Panc1 (cell line): ENCODE data around the gene ACSL6. TPM values are rescaled to one million over a fixed set of nuclear protein-coding genes. Genes with fewer than 3 reads are reported as not detected.

ENCODE experiments used
- ATAC-seq: fragments of 200-7000 bp; cut with Tn5 transposase; 2 replicates; pipeline ENCODE4 v1.9.1; 2020; ENCODE audit warnings: mild to moderate bottlenecking, moderate library complexity
- BruUV-seq: library from RNA; stranded (reverse); fragments of 400-500 nt; replicated peaks from 2 replicates; lab custom pipeline; 2021; lab: Mats Ljungman, UMichigan
- CTCF ChIA-PET: fragments of 300-600 bp; sonication (Branson Sonifier 250); formaldehyde crosslinking; loops from one replicate; lab custom pipeline; 2022; ENCODE audit warnings: antibody characterized with exemption; lab: Charles Lee
- POLR2A ChIA-PET: fragments of 300-600 bp; sonication (Branson Sonifier 250); formaldehyde crosslinking; loops from one replicate; lab custom pipeline; 2022; ENCODE audit warnings: antibody characterized with exemption; lab: Charles Lee
- DNase-seq: peaks from one replicate; pipeline ENCODE4 v3.0.0-alpha.2; 2010; ENCODE audit warnings: low read depth, low spot score
- H3K27ac ChIP-seq: 2 replicates; pipeline ENCODE4 v1.5.1; 2011; ENCODE audit warnings: mild to moderate bottlenecking, low read length, inconsistent platforms
- H3K27me3 ChIP-seq: fragments of 200-500 bp; sonication (Bioruptor generic); 2 replicates; pipeline ENCODE4 v1.6.0; 2014; ENCODE audit warnings: low read length, inconsistent platforms; ENCODE audit not compliant: control insufficient read depth, insufficient read depth
- H3K36me3 ChIP-seq: fragments of 200-500 bp; sonication (Bioruptor generic); 2 replicates; pipeline ENCODE4 v1.5.1; 2014; ENCODE audit warnings: inconsistent platforms, mild to moderate bottlenecking, low read length, moderate library complexity; ENCODE audit not compliant: control insufficient read depth, insufficient read depth
- H3K4me1 ChIP-seq: 2 replicates; pipeline ENCODE4 v1.5.1; 2011; ENCODE audit warnings: inconsistent platforms, mild to moderate bottlenecking, low read length, moderate library complexity; ENCODE audit not compliant: control insufficient read depth, insufficient read depth
- H3K4me3 ChIP-seq, 2 experiments: 2 replicates each; pipeline ENCODE4 v1.5.1; 2011 to 2012; ENCODE audit warnings: low read depth in 2 of 2, low read length in 2 of 2, mild to moderate bottlenecking in 2 of 2, inconsistent platforms in 1 of 2, moderate library complexity in 1 of 2
- H3K9me3 ChIP-seq: fragments of 200-500 bp; sonication (Bioruptor generic); 2 replicates; pipeline ENCODE4 v1.5.1; 2014; ENCODE audit warnings: low read depth, mild to moderate bottlenecking, inconsistent platforms, low read length, moderate library complexity; ENCODE audit not compliant: control insufficient read depth, insufficient read depth
- POLR2AphosphoS5 ChIP-seq: IDR thresholded peaks from 2 replicates; pipeline ENCODE4 v1.6.1; 2012; ENCODE audit warnings: mild to moderate bottlenecking, low read depth, low read length, moderate library complexity
- SIN3A ChIP-seq: IDR thresholded peaks from 2 replicates; pipeline ENCODE4 v1.6.1; 2012; ENCODE audit warnings: low read depth, mild to moderate bottlenecking, low read length, moderate library complexity, borderline replicate concordance; ENCODE audit not compliant: insufficient read depth
- TCF7L2 ChIP-seq: IDR thresholded peaks from 2 replicates; pipeline ENCODE4 v1.6.1; 2011; ENCODE audit warnings: mild to moderate bottlenecking, low read depth, low read length, inconsistent platforms
- in situ Hi-C: cut with HindIII; loops from 2 replicates; pipeline ENCODE4 v1.10.0; 2016; ENCODE audit warnings: low sequenced_read_pairs, low pct_unique_long_range_greater_than_20kb
- intact Hi-C: fragments of 100-400 bp; cut with micrococcal nuclease; formaldehyde crosslinking; loops from one replicate; pipeline ENCODE4 v1.10.0; 2022; ENCODE audit not compliant: unreplicated experiment
- total RNA-seq: library from RNA; stranded (reverse); gene quantifications from one replicate; pipeline ENCODE4 v1.2.1, GENCODE V29; 2021; ENCODE audit not compliant: unreplicated experiment
- TF ChIP-seq, protein P1 (sequence below): fragments of 450-650 bp; IDR thresholded peaks from 2 replicates; pipeline ENCODE4 v1.5.1; 2017; ENCODE audit warnings: mild to moderate bottlenecking
- TF ChIP-seq, protein P2 (sequence below), 2 experiments: IDR thresholded peaks; 2 replicates each; pipeline ENCODE4 v1.6.1; 2011 to 2012; ENCODE audit warnings: low read depth in 2 of 2, control low read depth in 1 of 2, low read length in 1 of 2, mild to moderate bottlenecking in 1 of 2, moderate library complexity in 1 of 2; ENCODE audit not compliant: insufficient read depth in 1 of 2

Gene ACSL6
- total RNA-seq, 1 experiment from 2014 or later, result 0.18 TPM

DNA sequence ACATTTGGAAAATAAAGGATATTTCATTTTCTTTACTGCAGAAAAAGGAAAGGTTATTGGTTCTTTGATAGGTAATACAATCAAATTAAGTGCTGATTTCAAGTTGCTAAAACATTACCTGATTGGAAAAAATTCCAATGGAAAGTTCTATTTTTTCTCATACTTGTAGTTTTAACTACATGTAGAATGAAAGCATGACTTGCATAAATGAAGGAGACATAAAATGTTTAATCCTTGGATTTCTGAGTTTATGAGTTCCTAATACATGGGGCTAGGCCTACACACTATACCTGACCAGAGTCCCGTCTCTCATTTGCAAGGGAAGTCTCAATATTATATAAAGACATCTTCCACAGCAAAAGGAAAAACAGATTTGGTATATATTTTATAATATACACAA lies 60.8 kb downstream of the ACSL6 start:
- POLR2A ChIA-PET, result no interaction called here
- no peak overlapping the region for H3K4me3 ChIP-seq
- H3K9me3 ChIP-seq, result no peaks in the 10 kb centered on the region
- DNase-seq (no peak), ATAC-seq (no peak)
- H3K27me3 ChIP-seq, result no peaks in the 10 kb centered on the region; the same call in 1 of the 2 replicates
- H3K36me3 ChIP-seq, result no peaks in the 10 kb centered on the region
- CTCF ChIA-PET, result no interaction called here
- TF ChIP-seq, protein P1, sequence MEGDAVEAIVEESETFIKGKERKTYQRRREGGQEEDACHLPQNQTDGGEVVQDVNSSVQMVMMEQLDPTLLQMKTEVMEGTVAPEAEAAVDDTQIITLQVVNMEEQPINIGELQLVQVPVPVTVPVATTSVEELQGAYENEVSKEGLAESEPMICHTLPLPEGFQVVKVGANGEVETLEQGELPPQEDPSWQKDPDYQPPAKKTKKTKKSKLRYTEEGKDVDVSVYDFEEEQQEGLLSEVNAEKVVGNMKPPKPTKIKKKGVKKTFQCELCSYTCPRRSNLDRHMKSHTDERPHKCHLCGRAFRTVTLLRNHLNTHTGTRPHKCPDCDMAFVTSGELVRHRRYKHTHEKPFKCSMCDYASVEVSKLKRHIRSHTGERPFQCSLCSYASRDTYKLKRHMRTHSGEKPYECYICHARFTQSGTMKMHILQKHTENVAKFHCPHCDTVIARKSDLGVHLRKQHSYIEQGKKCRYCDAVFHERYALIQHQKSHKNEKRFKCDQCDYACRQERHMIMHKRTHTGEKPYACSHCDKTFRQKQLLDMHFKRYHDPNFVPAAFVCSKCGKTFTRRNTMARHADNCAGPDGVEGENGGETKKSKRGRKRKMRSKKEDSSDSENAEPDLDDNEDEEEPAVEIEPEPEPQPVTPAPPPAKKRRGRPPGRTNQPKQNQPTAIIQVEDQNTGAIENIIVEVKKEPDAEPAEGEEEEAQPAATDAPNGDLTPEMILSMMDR, result no peak
- TF ChIP-seq TCF7L2 (no peak), SIN3A (no peak), POLR2AphosphoS5 (no peak)
- TF ChIP-seq, protein P2, sequence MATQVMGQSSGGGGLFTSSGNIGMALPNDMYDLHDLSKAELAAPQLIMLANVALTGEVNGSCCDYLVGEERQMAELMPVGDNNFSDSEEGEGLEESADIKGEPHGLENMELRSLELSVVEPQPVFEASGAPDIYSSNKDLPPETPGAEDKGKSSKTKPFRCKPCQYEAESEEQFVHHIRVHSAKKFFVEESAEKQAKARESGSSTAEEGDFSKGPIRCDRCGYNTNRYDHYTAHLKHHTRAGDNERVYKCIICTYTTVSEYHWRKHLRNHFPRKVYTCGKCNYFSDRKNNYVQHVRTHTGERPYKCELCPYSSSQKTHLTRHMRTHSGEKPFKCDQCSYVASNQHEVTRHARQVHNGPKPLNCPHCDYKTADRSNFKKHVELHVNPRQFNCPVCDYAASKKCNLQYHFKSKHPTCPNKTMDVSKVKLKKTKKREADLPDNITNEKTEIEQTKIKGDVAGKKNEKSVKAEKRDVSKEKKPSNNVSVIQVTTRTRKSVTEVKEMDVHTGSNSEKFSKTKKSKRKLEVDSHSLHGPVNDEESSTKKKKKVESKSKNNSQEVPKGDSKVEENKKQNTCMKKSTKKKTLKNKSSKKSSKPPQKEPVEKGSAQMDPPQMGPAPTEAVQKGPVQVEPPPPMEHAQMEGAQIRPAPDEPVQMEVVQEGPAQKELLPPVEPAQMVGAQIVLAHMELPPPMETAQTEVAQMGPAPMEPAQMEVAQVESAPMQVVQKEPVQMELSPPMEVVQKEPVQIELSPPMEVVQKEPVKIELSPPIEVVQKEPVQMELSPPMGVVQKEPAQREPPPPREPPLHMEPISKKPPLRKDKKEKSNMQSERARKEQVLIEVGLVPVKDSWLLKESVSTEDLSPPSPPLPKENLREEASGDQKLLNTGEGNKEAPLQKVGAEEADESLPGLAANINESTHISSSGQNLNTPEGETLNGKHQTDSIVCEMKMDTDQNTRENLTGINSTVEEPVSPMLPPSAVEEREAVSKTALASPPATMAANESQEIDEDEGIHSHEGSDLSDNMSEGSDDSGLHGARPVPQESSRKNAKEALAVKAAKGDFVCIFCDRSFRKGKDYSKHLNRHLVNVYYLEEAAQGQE (IDR thresholded peaks at IDR 0.05; ENCODE audit: insufficient read depth in 1 of 2, low read depth in 2 of 2, low read length in 1 of 2), result no peak
- no peak overlapping the region for H3K27ac ChIP-seq
- no TSS peak for BruUV-seq
- intact Hi-C loops (no loop called here), in situ Hi-C loops (no loop called here)
- H3K4me1 ChIP-seq, result no peaks in the 10 kb centered on the region

DNA sequence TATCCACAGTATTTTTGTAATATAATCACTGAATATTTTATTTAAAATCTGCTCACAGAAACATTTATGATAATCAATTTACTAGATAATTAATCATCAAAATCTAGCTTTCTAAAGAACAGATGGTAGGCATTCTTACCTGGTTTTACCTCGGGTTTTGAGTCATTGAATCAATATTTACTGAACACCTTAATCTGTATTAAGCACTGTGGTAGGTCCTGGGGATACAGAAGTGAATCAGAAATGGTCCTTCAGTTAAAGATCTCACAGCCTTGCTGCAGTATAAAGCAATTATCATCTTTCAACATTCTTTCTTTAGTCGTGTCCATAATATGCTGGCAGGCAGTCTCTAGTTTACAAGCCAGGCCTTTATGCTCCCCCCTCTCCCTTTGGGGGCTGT lies 64.0 kb downstream of the ACSL6 start:
- in situ Hi-C loops (no loop called here), intact Hi-C loops (no loop called here)
- Histone ChIP-seq H3K36me3 (no peaks in the 10 kb centered on the region), H3K27me3 (peaks cover 2% of the 10 kb centered on the region; the same call in 1 of the 2 replicates), H3K27ac (no peak overlapping the region), H3K4me1 (no peaks in the 10 kb centered on the region), H3K9me3 (no peaks in the 10 kb centered on the region), H3K4me3 (no peak overlapping the region)
- ChIA-PET POLR2A (no interaction called here), CTCF (no interaction called here)
- no peak for ATAC-seq
- no peak for DNase-seq
- TF ChIP-seq, protein P2 (IDR thresholded peaks at IDR 0.05; ENCODE audit: insufficient read depth in 1 of 2, low read depth in 2 of 2, low read length in 1 of 2), result no peak
- TF ChIP-seq POLR2AphosphoS5 (no peak), SIN3A (no peak), TCF7L2 (no peak)
- TF ChIP-seq, protein P1, result no peak
- BruUV-seq, result no TSS peak
